Rectal smooth muscle tissue (tissue), 1 donor: ENCODE results near the gene ARHGAP22.
A peak's percentile ranks its signal among the peaks of the same experiment; 100 is the strongest.

Source experiments
- H3K27ac ChIP-seq: one replicate; pipeline ENCODE4 v1.7.0; 2013; ENCODE audit warnings: low read depth, low read length, inconsistent platforms
- H3K27me3 ChIP-seq: one replicate; pipeline ENCODE4 v1.7.0; 2013; ENCODE audit warnings: low read length; ENCODE audit not compliant: control insufficient read depth, insufficient read depth
- H3K36me3 ChIP-seq: one replicate; pipeline ENCODE4 v1.7.0; 2013; ENCODE audit warnings: low read length; ENCODE audit not compliant: control insufficient read depth, insufficient read depth
- H3K4me1 ChIP-seq: one replicate; pipeline ENCODE4 v1.7.0; 2013; ENCODE audit warnings: low read length; ENCODE audit not compliant: control insufficient read depth, insufficient read depth
- H3K4me3 ChIP-seq: one replicate; pipeline ENCODE4 v1.7.0; 2013; ENCODE audit warnings: low read length
- H3K9ac ChIP-seq: one replicate; pipeline ENCODE4 v1.7.0; 2013; ENCODE audit warnings: low read length

Gene ARHGAP22

DNA sequence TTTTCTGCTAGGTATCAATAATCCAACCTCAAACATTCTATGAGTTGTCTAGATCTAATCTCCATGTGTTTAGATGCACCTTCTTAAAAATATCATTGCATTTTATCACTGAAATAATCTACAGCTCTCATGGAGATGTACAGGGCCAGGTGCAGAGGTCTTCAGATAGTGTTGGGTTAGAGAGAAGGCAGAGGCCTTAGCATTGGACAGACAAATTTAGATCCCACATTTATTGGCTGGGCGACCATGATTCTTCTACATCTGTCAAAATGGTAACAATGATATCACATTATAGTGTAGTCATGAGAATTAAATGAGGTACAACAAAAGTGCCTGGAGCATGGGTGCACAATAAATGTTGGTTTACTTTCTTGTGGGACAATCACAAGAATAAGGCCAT, 3.1 kb downstream of the ARHGAP22 start:
- Histone ChIP-seq H3K27me3 (peaks cover 4% of the 10 kb centered on the region), H3K27ac (no peak overlapping the region), H3K9ac (no peak overlapping the region), H3K4me3 (no peak overlapping the region), H3K36me3 (no peaks in the 10 kb centered on the region), H3K4me1 (no peaks in the 10 kb centered on the region)

DNA sequence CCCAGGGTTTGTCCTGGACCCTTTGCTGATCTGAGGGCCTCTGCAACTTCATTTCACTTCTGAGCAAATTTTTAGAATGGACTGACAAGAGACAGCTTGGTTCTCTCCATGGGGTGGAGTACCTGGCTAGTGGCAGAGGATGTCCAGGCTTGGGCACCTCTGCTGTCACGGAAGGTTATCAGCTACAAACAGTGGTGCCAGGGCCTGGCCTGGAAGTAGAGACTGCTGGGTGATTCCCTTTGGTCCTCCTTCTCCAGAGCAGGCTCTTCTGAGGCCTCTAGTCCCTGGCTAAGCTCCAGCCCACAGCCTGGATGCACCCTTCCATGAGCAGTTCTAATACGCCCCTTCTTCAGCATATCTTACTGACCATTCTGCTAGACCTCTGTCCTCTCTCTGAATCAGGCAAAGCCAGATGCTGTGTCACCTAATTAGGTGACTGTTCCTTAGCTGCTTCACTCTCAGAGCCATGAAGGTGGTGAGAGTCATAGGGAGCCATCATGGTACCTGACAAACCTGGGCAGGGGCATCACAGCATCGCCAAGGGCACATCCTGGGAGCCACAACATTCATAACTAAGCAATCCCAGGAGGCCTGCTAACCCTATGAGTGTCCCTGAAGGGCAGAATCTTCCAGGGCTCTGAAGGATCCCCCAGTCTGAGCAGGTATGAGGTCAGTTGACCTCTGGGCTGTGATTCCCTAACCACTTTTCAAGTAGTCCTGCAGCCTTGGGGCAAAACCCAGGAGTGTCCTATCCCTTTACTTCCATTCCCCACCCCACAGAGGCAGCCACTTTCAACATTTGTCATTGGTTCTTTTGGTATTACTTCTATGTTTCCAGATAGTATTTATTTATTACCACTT, 4.0 kb downstream of the ARHGAP22 start:
- H3K4me1 ChIP-seq: no peaks in the 10 kb centered on the region
- no peak overlapping the region for H3K4me3 ChIP-seq
- peaks cover 4% of the 10 kb centered on the region for H3K27me3 ChIP-seq
- no peak overlapping the region for H3K27ac ChIP-seq
- no peaks in the 10 kb centered on the region for H3K36me3 ChIP-seq
- H3K9ac ChIP-seq: no peak overlapping the region

DNA sequence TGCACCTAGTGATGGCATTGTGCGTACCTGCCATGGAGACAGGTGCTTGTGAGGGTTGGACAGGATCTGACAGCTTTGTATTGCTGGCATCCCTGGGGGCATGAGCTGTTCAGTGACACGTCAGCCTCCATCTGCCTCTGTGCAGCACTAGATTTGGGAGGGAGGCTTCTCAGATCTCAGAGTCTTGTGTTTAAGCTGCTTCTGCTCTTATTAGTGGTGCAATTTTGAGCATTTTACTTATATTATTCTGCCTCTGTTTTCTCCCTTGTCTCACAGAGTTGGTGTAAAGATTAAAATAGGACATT, 5.1 kb downstream of the ARHGAP22 start:
- Histone ChIP-seq H3K4me1 (no peaks in the 10 kb centered on the region), H3K27ac (no peak overlapping the region)

DNA sequence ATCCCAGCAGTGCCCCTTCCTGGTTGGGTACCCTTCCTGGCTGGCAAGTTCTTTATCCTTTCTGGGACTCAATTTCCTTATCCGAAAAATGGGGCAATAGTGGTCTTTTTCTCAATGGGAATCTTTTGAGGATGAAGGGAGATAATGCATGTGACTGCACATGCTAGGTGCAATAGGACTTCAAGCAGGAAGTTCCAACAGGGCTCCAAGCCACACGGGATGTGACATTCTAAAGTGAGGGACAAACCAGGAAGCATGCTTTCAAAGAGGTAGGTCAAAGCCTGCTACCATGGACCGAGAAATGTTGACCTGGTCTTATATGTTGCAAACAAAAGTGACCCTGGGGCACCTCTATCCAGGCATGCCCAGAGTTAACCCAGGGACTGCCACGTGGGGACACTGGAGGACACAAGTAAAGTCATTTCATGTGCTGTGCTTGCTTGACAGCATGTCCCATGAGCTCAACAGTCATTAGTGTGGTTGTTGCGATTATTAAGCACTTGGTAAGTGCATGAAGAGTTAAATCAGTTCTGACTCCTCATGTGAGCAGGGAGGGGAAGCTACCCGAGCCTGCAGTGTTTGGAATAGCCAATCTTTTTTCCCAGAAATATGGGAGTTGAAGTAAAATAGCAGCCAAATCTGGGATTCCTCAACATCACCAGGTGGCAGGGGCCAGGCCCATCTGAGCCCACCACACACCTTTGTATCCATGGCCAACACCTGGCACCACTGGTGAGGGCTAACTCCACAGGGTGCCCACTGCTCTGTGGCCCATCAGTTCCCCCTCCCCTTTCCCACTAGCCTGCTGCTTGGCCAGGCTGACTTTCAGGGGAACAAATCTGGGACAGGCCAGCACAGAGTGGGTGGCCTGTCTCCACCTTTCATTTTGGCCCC, 5.7 kb downstream of the ARHGAP22 start:
- Histone ChIP-seq H3K9ac (no peak overlapping the region), H3K27me3 (peaks cover 4% of the 10 kb centered on the region), H3K4me3 (no peak overlapping the region), H3K27ac (no peak overlapping the region), H3K4me1 (no peaks in the 10 kb centered on the region), H3K36me3 (no peaks in the 10 kb centered on the region)

More for the DNA sequence above, 5.1 kb downstream of the ARHGAP22 start:
- no peak overlapping the region for H3K9ac ChIP-seq
- H3K27me3 ChIP-seq: peaks cover 4% of the 10 kb centered on the region
- H3K4me3 ChIP-seq: no peak overlapping the region
- no peaks in the 10 kb centered on the region for H3K36me3 ChIP-seq

DNA sequence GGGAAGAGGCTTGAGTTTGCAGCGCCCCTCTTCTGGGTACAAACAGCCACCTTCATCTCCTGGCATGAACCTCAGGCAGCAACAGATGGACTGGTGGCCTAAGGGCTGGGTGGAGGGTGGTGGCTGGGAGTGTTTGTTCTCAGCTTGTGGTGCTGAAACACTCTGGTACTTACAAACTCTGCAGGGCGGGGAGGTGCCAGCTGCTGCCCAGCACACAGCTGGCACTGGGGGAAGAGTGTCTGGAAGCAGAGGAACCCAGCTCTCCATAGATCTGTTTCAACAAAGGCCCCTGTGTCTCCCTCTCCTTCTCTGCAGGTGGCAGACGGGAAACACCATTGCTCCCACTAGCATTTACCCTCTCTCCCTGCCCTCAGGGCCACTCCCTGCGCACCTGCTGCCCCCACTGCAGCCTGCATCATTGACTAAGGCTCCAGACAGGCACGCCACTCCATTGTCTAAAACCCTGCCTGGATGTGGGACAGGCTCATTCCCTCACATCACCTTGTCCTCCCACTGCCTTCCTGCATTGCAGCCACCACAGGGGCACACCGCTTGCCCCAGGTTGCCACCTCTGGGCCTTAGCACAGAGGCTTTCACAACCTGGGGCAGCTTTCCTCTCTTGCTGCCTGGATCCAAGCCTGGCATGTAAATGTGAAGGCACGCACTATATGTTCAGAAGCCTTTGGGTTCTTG, 6.5 kb downstream of the ARHGAP22 start:
- Histone ChIP-seq H3K27ac (no peak overlapping the region), H3K27me3 (no peaks in the 10 kb centered on the region), H3K4me1 (no peaks in the 10 kb centered on the region), H3K9ac (no peak overlapping the region), H3K36me3 (no peaks in the 10 kb centered on the region), H3K4me3 (no peak overlapping the region)

DNA sequence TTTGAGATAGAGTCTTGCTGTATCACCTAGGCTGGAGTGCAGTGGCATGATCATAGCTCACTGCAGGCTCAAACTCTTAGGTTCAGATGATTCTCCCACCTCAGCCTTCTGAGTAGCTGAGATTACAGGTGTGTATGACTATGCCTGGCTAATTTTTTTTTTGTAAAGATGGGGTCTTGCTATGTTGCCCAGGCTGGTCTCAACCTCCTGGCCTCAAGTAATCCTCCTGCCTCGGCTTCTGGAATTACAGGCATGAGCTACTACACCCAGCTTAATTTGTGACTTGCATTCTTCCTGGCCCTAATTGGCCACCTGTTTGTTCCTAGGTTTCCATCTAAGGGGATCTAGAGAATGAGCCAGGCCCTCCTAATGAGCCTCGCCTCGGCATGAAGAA, 9.3 kb downstream of the ARHGAP22 start:
- H3K27ac ChIP-seq: no peak overlapping the region
- H3K36me3 ChIP-seq: no peaks in the 10 kb centered on the region
- H3K4me1 ChIP-seq: no peaks in the 10 kb centered on the region
- no peak overlapping the region for H3K4me3 ChIP-seq
- no peak overlapping the region for H3K9ac ChIP-seq
- H3K27me3 ChIP-seq: no peaks in the 10 kb centered on the region

DNA sequence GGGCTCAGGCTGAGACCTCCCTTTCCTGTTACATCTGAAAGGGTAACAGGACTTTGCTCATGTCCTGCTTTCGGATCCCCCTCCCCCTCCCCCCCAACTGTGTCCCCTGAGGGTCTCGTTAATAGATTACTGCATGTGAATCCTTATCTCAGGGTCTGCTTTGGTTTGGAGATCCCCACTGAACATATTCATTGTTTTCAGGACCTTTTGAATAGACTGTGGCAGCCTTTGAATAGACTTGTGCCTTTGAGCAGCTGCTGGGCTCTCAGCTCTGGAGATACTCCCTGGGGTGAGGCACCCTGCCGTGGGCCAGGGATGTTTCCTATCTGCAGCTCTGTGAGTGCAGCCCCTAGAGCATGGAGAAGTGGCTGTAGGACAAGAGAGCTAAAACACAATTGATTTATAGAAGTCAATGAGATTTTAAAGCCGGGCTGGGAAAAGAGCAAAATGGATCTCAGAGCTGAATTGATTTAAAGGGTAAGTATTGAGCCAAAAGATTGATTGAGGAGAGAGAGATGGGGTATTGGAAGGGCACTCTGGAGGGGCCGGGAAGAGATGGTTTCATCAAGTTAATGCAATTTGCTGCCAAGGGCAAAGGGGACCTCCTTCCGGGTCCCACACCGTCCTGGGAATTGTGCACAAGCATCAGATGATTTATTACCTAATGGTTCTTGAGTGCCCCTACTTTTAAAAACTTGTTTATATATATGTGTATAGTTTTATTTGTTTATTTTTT, 9.9 kb downstream of the ARHGAP22 start:
- Histone ChIP-seq H3K4me1 (no peaks in the 10 kb centered on the region), H3K9ac (no peak overlapping the region), H3K27ac (no peak overlapping the region), H3K4me3 (no peak overlapping the region), H3K27me3 (no peaks in the 10 kb centered on the region), H3K36me3 (no peaks in the 10 kb centered on the region)

DNA sequence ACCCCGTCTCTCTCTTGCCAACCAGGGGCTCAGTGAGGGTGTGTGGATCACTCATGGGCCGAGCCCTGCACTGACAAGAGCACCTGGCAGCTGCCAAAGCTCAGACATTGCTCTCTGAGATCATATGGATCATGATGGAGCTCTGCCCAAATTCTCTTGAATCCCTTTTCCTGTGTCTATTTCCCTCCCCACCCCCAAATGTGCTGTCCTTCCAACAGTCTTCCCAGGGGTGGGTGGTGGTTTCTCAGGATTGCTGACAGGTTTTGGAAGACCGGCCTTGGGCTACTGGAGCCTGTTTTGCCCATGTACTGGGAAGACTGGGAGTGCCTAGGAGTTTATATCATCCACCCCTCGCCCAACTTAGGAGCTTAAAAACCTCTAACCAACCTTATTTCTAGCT, 10.5 kb downstream of the ARHGAP22 start:
- no peak overlapping the region for H3K4me3 ChIP-seq
- no peaks in the 10 kb centered on the region for H3K4me1 ChIP-seq
- H3K27ac ChIP-seq: no peak overlapping the region
- no peak overlapping the region for H3K9ac ChIP-seq
- no peaks in the 10 kb centered on the region for H3K36me3 ChIP-seq
- H3K27me3 ChIP-seq: no peaks in the 10 kb centered on the region

DNA sequence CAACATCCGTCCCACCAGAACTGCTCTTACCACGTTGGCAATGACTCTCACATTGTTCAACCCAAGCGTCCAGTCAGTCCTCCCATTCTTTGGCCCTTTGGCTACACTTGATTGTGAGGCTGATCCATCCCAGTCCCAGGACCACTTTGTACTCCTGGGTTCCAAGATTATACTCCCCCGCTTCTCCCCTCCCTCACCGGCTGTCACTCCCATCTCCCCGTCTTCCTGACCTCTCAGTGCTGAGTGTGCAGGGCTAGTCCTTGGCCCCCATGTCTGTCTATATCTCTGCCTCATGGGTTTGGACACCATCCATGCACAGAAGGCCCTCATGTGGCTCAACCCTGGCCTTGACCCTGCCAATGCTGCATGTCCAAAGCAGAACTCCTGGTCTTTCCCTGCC, 12.5 kb downstream of the ARHGAP22 start:
- no peak overlapping the region for H3K9ac ChIP-seq
- H3K36me3 ChIP-seq: no peaks in the 10 kb centered on the region
- H3K27me3 ChIP-seq: no peaks in the 10 kb centered on the region
- no peak overlapping the region for H3K27ac ChIP-seq
- H3K4me1 ChIP-seq: no peaks in the 10 kb centered on the region
- H3K4me3 ChIP-seq: no peak overlapping the region

DNA sequence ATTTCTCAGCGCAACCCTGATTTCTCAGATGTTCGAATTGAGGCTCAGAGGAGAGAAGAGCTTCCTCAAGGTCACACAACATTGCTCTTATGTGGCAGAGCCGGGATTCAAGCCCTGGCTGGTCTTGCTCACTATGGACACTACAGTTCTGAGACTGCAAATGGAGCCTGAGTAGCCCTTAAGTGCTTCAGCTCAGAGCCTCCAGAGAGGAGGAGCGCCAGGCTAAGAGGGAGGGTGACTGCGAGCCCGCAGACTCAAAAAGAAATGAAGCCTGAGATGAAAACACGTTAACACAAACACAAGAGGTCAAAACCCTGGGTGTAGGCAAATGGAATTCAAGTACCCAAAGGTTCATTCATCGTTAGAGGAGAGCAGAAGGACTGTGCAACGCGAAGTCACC, 13.9 kb downstream of the ARHGAP22 start:
- Histone ChIP-seq H3K27ac (no peak overlapping the region), H3K4me3 (no peak overlapping the region), H3K9ac (no peak overlapping the region), H3K27me3 (no peaks in the 10 kb centered on the region), H3K36me3 (no peaks in the 10 kb centered on the region), H3K4me1 (no peaks in the 10 kb centered on the region)

DNA sequence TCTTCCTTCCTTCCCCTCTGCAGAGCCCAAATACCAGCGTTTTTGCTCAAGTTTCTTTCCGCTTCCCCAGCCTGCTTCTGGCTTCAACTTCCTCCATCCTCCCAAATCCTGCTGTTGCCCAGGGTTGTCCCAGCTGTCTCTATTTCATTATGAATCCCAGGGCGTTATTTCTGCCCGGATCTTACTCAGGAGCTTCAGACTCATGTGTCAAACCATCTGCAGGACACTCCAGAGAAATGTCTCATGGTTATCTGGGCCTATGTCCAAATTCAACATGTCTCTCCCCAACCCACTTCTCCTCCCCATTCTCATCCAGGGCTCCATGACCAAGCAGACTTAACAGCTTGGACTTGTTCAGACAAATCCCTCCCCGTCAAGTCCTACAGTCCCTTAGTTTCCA, 15.6 kb downstream of the ARHGAP22 start:
- H3K4me1 ChIP-seq: no peaks in the 10 kb centered on the region
- H3K27ac ChIP-seq: peak overlapping the region; percentile 2
- no peaks in the 10 kb centered on the region for H3K36me3 ChIP-seq
- no peak overlapping the region for H3K4me3 ChIP-seq
- H3K27me3 ChIP-seq: no peaks in the 10 kb centered on the region
- H3K9ac ChIP-seq: no peak overlapping the region

DNA sequence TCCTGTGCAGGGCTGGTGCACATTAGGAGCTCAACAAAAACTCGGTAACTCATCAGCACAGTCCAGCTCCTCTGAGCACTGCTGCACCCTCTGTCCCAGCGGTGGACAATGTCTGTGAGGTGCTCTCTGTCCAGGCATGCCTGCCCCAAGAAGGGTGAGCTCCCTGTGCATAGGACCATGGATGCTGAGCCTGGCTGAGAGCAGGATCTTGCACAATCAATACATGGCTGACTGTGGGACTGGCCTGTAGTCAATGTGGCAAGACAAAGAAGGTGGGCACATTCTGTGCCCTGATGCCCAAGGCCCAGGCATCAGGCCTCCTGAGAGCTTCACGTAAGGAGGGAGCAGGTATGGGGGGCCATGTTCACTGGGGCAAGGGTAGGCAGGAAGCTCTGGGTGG, 17.1 kb downstream of the ARHGAP22 start:
- Histone ChIP-seq H3K36me3 (no peaks in the 10 kb centered on the region), H3K27me3 (no peaks in the 10 kb centered on the region), H3K27ac (no peak overlapping the region), H3K9ac (no peak overlapping the region), H3K4me1 (no peaks in the 10 kb centered on the region), H3K4me3 (no peak overlapping the region)
